VCaP (cell line): ENCODE results near the gene ZBTB16.

ENCODE experiments used
- H3K27ac ChIP-seq: fragments of 450-650 bp; 2 replicates; pipeline ENCODE4 v1.5.1; 2017
- TF ChIP-seq, protein P1 (sequence below): fragments of 450-650 bp; conservative IDR thresholded peaks from 2 replicates; pipeline ENCODE4 v1.5.1; 2017; ENCODE audit warnings: mild to moderate bottlenecking, moderate library complexity

Gene ZBTB16, protein sequence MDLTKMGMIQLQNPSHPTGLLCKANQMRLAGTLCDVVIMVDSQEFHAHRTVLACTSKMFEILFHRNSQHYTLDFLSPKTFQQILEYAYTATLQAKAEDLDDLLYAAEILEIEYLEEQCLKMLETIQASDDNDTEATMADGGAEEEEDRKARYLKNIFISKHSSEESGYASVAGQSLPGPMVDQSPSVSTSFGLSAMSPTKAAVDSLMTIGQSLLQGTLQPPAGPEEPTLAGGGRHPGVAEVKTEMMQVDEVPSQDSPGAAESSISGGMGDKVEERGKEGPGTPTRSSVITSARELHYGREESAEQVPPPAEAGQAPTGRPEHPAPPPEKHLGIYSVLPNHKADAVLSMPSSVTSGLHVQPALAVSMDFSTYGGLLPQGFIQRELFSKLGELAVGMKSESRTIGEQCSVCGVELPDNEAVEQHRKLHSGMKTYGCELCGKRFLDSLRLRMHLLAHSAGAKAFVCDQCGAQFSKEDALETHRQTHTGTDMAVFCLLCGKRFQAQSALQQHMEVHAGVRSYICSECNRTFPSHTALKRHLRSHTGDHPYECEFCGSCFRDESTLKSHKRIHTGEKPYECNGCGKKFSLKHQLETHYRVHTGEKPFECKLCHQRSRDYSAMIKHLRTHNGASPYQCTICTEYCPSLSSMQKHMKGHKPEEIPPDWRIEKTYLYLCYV

DNA sequence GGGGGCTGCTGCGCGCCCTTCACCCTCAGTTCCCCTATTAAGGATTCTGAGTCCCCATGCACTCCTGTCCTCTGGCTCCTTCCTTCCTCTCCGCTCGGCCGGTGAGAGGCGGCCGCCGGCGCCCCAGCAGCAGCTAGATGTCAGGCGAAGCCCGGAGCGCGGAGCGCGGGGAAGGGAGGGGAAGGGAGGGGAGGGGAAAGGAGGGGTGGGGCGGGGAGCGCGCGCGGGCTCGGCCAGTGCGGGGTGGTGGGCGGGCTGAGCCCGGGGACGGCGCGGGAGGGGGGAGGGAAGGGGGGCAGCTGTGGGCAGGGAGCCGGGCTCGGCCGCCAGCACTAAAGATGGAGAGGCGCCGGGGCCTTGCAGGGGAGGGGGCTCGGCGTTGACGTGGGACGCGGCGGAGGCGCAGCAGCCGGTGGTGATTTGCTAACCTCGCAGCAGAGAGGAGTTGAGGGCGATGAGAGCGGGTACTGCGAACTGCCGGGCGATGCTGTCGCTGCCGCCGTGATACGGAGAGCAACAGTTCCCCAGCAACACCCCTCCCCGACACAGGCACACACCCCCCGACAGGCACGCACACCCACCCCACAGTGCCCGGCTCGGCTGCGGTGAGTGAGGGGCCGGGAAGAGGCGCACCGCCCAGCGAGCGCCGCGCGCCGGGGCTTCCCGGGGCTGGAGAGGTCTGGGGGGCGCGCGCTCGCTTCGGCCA lies at the start of gene ZBTB16:
Gene ZBTB16, plus strand, starts transcription at position 434 of the 706 bp plus-strand sequence. CDS start 3,590 bp downstream, outside the sequence.
- H3K27ac ChIP-seq: peak within 1 kb of the TSS; percentile 99
- TF ChIP-seq, protein P1, sequence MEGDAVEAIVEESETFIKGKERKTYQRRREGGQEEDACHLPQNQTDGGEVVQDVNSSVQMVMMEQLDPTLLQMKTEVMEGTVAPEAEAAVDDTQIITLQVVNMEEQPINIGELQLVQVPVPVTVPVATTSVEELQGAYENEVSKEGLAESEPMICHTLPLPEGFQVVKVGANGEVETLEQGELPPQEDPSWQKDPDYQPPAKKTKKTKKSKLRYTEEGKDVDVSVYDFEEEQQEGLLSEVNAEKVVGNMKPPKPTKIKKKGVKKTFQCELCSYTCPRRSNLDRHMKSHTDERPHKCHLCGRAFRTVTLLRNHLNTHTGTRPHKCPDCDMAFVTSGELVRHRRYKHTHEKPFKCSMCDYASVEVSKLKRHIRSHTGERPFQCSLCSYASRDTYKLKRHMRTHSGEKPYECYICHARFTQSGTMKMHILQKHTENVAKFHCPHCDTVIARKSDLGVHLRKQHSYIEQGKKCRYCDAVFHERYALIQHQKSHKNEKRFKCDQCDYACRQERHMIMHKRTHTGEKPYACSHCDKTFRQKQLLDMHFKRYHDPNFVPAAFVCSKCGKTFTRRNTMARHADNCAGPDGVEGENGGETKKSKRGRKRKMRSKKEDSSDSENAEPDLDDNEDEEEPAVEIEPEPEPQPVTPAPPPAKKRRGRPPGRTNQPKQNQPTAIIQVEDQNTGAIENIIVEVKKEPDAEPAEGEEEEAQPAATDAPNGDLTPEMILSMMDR: peak; percentile 67

- TF ChIP-seq, protein P1: no peak
- H3K27ac ChIP-seq: peak overlapping the region; percentile 40
Measured at GRCh38 chr11:114010931-114011330, 48.6 kb upstream of the ZBTB16 start.

DNA sequence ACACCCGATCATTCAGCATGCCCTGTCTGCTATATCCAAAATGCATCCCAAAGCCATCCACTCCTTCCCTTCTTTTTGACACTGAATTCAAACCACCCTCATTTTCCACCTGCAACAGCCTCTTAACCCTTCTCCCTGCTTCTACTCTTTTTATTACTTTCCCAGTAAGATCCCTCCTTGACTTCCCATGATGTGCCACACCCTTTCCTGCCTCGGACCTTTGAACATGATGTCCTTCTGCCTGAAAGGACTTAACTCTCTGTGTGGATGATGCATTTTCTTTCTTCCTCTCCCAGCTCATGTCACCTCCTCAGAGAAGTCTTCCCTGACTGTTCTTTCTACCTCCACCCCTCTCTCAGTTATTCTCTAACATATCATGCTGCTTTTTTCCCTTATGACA lies 48.1 kb upstream of the ZBTB16 start:
- TF ChIP-seq, protein P1: no peak
- H3K27ac ChIP-seq: peak overlapping the region; percentile 40

- TF ChIP-seq, protein P1: no peak
- no peak overlapping the region for H3K27ac ChIP-seq
Measured at GRCh38 chr11:114015117-114015516, 44.4 kb upstream of the ZBTB16 start.

- no peak overlapping the region for H3K27ac ChIP-seq
- TF ChIP-seq, protein P1: no peak
Measured at GRCh38 chr11:114016986-114017385, 42.5 kb upstream of the ZBTB16 start.

DNA sequence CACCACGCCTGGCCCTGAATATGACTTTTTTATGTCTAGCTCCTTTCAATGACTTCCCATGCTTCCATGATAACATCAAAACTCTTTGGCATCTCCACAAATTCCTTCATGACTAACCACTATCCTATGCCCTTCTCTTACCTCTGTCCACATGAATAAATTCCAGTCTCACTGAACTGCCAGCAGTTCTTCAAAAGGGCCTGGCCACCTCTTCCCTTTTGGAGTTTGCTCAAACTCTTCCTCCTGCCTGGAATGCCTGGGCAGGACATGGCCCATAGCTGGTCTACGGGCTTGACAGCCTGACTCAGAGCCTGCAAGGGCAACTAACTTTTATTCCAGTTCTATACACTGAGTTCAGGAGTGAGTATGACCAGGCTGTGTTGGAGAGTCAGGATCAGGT lies 41.8 kb upstream of the ZBTB16 start:
- TF ChIP-seq, protein P1: no peak
- H3K27ac ChIP-seq: no peak overlapping the region

DNA sequence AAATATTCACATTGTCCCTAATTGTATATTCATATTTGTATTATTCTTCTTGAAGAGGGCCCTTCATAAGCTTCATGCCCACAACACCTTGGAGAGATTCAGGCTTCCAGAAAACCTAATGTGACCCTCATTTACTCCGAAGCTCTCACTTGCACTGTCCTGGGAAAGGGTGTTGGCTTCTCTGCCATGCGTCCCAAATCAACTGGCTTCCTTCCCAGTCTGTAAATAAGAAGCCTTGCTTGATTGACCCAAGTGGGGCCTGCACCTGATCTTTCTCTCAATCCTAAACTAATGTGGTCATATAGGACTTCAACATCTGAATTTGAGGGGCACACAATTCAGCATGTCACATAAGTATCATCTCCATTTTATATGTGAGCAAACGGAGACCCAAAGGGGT lies 40.5 kb upstream of the ZBTB16 start:
- TF ChIP-seq, protein P1: no peak
- H3K27ac ChIP-seq: no peak overlapping the region; the same call in 1 of the 2 replicates
